CD4-positive, alpha-beta T cell treated with Interleukin-2 at 100 ng/mL for 4 hours (primary cell): ENCODE measurements around the gene ASB10.

Experiments
- DNase-seq: peaks from one replicate; pipeline ENCODE4 v3.0.0-alpha.2; 2020; ENCODE audit warnings: low spot score

ASB10 gene

GRCh38 chr7:151166629-151167196 lies 20.3 kb downstream of the ASB10 start:
- no peak for DNase-seq

- DNase-seq, result no peak
These were observed 25.3 kb downstream of the ASB10 start for GRCh38 chr7:151161757-151162156.

GRCh38 chr7:151157645-151158329 lies 29.3 kb downstream of the ASB10 start:
- DNase-seq, result no peak

GRCh38 chr7:151152643-151153513 lies 34.2 kb downstream of the ASB10 start:
- DNase-seq, result no peak

- no peak for DNase-seq
These were observed 36.7 kb downstream of the ASB10 start for GRCh38 chr7:151150388-151150787.

GRCh38 chr7:151148319-151149259 lies 38.5 kb downstream of the ASB10 start:
- no peak for DNase-seq

- DNase-seq, result no peak
These were observed 40.3 kb downstream of the ASB10 start for GRCh38 chr7:151146761-151147160.

GRCh38 chr7:151144387-151144786 lies 42.7 kb downstream of the ASB10 start:
- DNase-seq, result no peak

GRCh38 chr7:151143261-151144015 lies 43.6 kb downstream of the ASB10 start:
- no peak for DNase-seq

- DNase-seq, result no peak
These were observed 44.4 kb downstream of the ASB10 start for GRCh38 chr7:151142686-151143040.

GRCh38 chr7:151141855-151142685 lies 45.0 kb downstream of the ASB10 start:
- no peak for DNase-seq

GRCh38 chr7:151141311-151141854 lies 45.7 kb downstream of the ASB10 start:
- DNase-seq, result no peak

GRCh38 chr7:151140826-151141225 lies 46.2 kb downstream of the ASB10 start:
- no peak for DNase-seq

GRCh38 chr7:151139791-151140190 lies 47.3 kb downstream of the ASB10 start:
- DNase-seq, result no peak

GRCh38 chr7:151139071-151139790 lies 47.8 kb downstream of the ASB10 start:
- no peak for DNase-seq

GRCh38 chr7:151138153-151138851 lies 48.7 kb downstream of the ASB10 start:
- no peak for DNase-seq

- no peak for DNase-seq
These were observed 49.3 kb downstream of the ASB10 start for GRCh38 chr7:151137791-151138152.

GRCh38 chr7:151137076-151137675 lies 49.9 kb downstream of the ASB10 start:
- DNase-seq, result no peak
